HG03196 (cell line): ENCODE data around the gene AP2M1.
"Not testable (repeated sequence)": the region's sequence is repeated elsewhere in the genome, so short reads cannot be mapped to it uniquely, and the experiment has no call there.

Experiments used
- ATAC-seq: cut with Tn5 transposase; IDR thresholded peaks from one replicate; pipeline ENCODE4 v1.9.1; 2021; ENCODE audit not compliant: unreplicated experiment

The AP2M1 gene

DNA sequence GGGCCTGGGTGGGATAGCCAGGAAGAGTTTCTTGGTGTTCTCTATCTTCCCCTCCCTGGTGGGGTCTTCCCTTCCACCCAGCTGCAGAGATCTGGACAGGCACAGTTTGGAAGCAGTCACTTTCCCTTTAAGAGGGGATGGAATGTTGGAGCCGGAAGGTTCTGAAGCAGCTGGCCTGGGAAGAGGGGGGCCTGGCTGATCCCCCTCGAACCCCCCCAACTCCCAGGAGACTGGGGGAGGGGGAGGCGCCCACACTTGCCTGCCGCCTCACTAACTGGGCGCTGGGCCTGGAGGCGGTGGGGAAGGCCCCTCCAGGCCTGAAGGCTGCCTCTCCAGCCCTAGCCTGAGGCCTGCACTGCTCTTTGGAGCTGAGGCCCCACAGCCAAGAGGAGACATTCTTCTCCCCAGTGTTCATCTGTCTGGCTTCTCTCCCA, 18.1 kb upstream of the AP2M1 start:
- peak; percentile 14 for ATAC-seq

DNA sequence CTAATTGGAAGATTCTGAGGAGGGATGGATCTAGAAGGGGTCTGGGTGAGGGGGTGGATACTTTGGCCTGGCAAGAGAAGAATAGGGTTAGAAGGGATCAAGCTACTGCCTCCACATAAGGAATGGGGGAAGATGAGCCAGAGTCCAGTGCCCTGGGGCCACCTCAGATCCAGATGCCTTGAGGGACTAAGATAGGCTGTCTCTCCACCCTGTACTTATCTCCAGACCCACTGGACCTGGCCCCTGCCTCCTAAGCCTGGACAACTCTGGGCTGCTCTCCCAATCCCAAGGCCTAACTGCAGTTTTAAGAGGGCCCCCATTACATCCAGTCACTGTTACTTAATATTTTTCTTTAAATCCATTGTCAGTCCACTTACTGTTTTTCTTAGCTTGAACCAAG, 17.4 kb upstream of the AP2M1 start:
- no peak for ATAC-seq

DNA sequence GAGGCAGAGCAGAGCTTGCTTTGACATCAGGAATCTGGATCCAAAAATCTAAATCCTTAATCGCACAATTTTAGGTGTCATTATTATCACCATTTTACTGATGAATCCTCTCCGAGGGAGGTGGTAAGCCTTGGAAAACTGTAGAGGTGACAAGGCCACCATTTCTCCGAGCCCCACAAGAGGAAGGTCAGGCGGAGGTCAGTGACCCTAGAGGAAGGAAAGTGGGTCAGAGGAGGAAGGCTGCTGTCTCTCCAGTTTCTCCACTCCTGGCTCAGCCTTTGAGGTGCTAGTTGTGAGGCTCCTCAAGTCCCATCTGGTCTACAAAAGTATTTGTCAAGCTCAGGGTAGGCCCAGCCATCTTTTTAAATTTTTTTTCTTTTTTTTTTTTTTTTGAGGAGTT, 16.3 kb upstream of the AP2M1 start:
- no peak for ATAC-seq

DNA sequence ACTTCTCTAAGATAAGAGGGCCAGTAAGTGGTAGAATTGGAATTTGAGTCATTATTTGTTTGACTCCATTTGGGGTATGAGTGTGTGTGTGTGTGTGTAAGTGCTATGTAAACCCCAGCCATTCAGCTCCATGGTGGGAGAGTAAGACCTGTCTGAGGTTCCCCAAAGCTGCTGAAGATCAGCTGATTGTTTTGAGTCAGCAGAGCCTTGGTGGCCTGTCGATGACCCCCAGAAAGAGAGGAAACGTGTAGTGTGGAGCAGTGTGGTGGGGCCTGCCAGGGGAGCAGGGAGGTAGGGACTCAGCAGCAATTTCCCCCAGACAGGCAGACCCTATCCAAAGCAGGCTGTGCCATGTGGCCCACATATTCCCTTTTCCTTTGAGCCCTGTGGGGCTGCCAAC, 14.2 kb upstream of the AP2M1 start:
- ATAC-seq = no peak

DNA sequence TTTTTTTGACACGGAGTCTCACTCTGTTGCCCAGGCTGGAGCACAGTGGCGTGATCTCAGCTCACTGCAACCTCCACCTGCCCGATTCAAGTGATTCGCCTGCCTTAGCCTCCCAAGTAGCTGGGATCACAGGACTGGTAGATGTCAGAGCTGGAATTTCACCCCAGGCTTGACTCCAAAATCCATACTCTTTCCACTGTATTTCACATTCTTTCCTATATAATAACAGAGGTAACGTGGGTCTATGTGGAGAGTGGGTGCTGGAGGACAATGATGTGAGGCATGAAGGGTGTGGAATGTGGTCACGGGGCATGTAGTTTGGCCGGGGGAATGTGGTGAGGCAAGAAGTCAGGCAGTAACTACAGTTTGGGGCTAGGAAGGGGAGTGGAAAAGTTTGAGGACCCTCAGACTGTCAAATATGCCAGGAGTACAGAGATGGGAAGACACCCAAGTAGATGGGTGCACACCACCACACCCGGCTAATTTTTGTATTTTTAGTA, 12.0 kb upstream of the AP2M1 start:
- not testable (repeated sequence) for ATAC-seq

DNA sequence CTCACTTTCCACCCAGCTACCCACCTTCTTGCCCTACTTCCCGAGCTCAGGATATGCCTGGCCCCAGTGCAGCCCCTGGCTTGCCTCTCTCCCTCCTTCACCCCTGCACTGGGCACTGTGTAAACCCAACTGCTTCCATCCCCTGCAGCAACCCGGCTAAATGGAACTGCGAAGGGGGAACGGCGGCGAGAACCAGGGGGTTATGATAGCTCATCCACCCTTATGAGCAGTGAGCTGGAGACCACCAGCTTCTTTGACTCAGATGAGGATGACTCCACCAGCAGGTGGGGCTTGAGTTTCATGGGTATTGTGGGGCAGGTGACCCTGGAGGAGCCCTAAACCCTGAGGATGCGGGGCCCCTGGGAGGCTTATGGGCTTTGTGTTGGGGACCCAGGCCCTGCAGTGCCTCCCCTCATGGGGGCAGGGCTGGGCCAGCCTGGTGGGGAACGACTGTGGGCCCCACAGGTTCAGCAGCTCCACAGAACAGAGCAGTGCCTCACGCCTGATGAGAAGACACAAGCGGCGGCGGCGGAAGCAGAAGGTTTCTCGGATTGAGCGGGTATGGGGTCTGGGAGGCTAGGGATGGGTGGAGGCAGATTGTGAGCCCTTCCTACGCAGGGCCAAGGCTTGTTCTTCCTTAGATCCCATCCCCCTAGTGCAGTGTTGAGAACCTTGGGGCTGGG, 9.9 kb upstream of the AP2M1 start:
- no peak for ATAC-seq

DNA sequence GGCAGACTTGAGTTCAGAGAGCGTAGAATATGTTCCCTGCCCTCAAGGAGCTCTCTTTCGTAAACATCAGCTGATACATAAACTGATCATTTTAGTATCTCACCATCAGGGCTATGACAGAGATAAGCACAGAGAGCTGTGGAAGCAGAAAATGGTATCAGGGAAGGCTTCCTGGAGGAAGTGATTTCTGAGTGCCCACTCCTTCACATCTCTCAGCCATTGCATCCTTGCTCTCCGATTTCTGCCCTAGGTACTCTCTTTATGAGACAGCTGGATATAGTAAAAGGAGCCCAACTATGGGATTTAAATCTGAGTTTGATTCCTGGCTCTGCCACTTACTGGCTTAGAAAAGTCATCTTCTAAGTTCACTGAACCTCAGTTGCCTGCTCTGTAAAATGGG, 9.1 kb upstream of the AP2M1 start:
- no peak for ATAC-seq

DNA sequence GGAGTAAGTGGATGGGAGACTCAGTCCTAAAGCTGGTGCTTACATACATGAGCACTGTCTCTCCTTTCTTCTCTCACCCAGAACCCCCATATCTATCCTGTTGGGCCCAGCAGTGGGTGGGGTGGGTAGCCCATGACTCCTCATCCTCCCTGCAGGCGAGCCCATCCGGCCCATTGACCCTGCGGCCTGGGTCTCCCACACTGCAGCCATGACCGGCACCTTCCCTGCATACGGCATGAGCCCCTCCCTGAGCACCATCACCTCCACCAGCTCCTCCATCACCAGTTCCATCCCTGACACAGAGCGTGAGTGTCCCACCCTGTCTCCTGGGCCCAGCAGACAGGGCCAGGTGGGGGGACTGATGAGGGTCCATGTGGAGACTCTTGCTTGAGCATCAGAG, 8.0 kb upstream of the AP2M1 start:
- no peak for ATAC-seq

DNA sequence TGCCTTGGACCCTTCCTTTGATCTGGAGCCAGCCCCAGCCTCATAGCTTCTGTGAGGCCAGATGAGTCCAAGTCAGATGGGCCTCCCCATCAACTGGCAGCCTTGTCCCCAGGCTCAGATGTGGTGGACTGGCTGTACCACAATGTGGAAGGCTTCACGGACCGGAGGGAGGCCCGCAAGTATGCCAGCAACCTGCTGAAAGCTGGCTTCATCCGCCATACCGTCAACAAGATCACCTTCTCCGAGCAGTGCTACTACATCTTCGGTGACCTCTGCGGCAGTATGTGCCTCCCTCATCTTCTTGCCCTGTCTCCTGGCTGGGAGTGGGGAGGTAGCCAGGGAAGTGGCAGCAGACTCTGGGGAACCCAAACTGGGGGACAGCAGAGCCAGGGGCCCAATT, 6.9 kb upstream of the AP2M1 start:
- ATAC-seq = no peak

DNA sequence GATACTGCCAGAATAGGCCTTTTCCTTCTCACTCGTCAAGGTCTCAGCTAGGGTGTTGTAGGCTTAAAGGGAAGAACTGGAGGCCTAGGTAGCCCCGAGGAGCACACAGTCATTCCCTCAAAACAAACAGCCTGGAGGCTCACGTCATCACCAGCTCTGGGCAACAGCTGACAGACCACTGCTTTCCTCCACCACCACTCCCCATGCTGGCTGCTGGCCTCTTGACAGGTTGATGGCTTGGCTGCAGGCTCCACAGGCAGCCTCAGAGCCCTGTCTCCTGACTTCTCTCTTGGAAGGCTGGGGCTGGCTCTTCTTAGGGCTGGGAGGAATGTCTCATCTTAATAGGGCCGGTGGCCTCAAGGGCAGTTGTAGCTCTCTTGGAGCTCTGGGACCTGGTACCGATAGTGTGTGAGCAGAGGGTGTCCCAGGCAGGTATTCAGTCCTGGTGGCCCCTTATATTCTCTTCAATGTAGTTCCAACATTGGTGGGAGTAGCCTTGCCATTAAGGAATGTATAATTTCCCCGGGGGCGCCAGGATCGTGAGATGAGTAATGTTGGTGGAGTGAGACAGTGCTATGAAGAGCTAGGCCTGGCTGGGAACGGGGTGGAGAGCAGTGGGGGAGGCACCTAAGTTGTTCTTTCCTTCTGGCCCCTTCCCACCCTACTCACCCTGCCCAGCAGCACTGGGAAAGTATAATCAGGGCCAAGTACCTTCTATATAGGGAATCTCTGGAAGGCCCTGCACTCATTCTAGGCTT, 6.1 kb upstream of the AP2M1 start:
- no peak for ATAC-seq

DNA sequence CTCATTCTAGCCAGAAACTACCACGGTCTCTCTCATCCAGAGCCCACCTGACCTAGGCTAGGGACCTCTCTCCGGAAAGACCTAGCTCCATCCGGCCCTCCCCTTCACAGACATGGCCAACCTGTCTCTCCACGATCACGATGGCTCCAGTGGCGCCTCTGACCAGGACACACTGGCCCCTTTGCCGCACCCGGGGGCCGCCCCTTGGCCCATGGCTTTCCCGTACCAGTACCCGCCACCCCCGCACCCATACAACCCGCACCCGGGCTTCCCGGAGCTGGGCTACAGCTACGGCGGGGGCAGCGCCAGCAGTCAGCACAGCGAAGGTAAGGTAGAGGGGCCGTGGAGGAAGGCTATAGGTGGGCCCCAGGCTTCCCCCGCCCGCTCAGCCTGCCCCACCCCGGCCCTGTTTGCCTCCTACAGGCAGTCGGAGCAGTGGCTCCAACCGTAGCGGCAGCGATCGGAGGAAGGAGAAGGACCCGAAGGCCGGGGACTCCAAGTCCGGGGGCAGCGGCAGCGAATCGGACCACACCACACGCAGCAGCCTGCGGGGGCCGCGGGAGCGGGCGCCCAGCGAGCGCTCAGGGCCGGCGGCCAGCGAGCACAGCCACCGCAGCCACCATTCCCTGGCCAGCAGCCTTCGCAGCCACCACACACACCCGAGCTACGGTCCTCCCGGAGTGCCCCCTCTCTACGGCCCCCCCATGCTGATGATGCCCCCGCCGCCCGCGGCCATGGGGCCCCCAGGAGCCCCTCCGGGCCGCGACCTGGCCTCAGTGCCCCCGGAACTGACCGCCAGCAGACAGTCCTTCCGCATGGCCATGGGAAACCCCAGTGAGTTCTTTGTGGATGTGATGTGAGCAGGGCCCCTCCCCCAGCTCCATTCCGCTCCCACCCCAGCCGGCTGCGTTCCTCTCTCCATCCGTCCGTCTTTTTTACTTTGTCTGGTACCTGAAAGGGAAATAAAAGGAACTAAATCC, 4.5 kb upstream of the AP2M1 start:
- ATAC-seq = no peak

DNA sequence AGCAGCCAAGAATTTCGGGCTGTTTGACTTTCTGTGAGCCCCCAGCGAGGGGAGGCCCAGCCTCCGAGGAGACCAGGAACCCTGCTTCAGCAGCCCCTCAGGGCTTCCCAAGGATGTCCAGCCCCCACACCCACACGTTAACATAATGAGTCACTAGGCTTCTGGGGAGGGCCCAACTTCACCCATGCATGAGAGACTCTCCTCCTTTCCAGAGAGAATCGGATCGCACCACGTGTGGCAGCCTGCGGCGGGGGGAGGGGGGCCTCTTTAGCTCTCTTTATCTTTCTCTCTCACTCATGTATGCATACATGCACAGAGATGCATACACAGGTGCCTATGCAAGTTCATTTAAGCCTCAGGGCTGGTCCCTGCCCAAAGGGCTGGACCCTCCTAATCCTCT, 3.1 kb upstream of the AP2M1 start:
- ATAC-seq = no peak

DNA sequence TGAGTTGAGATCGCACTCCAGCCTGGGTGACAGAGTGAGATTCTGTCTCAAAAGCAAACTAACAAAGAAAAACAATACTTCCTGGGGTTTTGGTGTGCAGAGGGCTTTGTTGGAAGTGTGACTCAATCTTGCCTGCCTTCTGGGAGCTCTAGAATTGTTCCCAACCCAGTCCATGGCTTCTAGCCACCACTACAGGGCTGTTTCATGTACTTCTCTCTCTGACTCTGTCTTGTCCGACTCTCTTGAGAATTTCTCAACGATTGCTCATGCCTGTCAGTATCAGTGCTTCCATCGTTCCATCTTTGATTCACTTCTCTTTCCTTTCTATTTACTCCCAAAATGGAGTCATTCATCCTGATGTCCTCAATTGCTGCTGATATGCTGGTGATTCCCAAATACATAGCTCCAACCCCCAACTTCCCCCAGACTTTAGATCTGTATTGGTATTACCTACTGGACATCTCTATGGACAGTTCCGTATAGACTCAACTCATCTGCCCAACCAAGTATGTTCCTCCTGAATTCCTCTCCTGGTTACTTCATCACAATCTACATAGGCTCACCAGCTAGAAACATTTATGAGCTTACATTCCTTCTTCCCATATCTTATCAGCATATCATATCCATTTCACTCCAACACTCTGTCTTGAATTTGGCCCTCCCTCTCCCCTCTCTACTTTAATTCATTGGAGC, 1.8 kb upstream of the AP2M1 start:
- ATAC-seq = no peak

DNA sequence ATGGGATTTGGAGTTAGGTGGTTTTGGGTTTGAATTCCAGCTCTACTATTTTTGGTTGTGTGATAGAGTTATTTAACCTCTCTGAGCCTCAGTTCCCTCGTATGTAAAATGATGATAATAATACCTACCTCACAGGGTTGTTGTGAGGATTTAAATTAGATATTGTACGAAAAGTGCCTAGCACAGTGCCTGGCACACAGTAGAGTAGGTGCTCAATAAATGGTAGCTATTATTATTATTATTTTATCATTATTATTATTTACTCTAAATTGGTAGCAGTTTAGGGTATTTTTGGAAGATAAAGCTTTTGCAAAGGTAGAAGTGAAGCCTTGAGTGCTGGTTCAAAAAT, 1.3 kb upstream of the AP2M1 start:
- ATAC-seq = no peak

DNA sequence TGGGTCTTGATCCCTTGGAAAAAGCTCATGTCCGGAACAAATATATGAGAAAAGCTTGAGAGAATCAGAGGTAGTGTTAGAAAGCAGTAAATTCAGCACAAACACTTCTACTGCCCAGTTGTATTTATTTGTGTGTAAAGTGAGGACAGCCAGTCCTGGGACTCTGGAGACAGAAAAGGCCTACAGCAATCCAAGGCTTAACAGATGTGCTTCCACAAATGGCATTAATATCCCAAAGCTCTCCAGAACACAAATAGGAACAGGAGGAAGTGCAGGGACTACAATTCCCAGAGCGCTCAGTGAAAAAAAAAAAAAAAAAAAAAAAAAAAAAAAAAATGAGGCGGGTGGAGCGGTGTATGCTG, 390 bp upstream of the AP2M1 start:
- no peak for ATAC-seq

DNA sequence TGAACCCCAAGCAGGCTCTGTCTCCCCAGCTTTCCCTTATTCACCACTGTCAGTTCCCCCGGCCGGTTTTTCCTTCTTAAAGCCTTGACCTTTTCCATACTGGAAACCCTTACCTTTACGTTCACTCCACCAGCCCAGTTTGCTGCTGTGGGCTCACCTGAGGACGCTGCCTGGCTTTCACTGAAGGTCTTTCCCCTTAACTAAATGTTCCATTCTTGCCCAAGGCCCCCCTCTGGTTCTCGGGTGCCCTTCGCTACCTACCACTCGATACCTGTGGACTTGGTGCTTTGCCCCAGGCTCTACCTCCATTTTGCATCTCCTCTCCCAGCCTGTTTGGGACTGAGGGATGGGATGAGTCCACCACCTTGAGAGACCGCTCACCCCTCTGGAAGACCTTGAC, 851 bp downstream of the AP2M1 start:
- ATAC-seq = no peak

DNA sequence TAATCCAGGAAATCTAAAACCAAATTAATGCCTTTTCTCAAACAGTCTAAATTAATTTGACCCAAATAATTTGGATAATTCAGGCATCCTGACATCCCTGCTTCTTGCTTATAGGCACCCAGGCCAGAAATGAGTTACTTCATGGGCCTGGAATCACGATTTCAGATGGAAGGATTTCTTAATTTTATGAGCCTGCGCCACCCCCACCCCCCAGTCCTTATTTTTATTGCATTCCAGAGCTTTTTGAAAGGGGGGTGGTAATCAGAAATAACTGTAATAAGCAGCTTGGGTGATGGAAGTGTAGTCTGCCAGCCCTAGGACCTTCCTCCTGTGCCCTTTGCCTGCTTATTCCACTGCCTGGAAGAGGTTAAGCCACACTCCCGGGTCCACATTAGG, 1.3 kb downstream of the AP2M1 start:
- ATAC-seq = no peak

DNA sequence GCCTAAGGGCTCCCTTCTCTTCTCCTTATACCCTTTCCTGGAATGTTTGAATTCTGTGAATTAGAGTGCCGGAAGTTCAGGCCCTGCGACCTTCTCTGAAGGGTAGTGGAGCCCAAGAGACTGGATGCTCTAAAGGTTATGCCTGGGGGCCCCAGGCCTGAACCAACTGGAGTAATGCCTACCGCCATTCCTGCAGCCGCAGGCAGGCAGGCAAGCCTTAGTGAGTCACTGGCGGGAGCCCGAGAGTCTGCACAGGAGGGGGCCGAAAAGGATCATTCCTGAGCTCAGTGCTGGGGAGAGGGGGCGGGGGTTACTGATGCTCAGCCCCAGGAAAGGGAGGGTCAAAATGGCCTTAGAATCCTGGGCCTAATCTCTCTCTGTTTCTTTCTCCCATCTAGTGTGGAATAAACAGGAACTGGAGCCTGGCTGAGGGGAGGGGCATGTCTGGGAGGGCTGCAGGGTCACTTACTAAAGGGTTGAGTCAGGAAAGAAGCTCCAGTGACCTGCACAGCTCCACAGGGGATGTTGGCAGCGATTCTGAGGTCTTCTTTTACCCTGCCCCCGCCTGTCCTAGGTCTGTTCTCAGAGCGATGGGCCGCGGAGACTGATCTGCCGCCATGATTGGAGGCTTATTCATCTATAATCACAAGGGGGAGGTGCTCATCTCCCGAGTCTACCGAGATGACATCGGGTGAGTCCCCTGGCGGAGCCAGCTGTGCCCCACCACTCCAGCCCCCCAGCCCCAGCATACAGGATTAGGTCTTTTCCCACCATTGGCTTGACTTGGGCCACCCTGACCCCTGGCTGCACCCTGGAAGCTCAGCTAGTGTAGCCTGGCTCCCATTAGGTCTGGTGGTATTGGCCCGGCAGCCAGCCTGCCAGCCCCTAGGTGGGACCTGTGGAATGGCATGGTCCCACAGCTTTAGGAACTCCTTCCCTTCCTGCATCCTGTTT, 2.0 kb downstream of the AP2M1 start:
- ATAC-seq = no peak

DNA sequence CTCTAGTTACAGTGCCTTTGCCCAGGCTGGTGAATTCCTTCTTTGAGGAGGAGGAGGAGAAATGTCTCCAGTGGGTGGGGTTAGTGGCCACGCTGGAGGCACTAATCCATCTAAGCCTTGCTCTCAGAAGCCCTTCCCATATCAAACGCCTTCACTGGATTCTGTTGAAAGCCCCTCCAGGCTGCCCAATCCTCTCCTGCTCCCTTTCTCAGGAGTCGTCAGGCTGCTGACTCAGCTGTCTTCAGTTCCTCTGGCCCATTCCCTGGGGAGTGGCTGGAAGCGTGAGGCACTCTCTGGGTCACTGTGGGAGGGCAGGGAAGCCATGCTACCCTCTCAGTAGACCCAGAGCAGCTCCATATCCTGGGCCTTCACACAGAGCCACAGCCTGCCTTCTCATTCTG, 2.7 kb downstream of the AP2M1 start:
- no peak for ATAC-seq

DNA sequence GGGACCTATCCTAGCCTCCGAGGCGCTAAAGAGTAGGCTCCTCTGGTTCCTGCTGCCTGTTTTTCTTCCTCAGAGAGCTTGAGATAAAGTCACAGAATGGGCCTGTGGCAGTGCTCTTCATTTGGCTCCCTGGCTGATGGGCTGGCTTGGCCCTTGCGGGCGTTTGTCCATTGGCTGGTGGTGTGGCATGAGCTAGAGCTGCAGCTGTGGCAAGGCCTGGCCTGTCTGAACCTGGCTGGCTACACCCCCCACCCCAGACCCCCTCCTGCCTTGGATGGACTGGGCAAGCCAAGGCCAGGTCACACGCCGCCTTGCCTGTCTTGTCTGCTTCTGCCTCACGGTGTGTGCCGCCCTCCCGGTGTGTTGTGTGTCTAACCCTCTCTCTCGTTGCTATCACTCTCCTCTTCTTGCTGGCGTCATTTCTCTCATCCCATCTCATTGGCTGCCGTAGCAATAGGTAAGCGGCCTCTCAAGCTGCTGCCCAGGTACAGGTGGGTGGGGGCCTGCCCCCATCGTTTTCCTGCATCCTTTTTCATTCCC, 3.2 kb downstream of the AP2M1 start:
- ATAC-seq = no peak
